GM18519 (cell line): ENCODE measurements around the gene SLC38A6.
"Not testable (repeated sequence)": the region's sequence is repeated elsewhere in the genome, so short reads cannot be mapped to it uniquely, and the experiment has no call there.

Experiments used
- ATAC-seq: cut with Tn5 transposase; IDR thresholded peaks from one replicate; pipeline ENCODE4 v1.9.1; 2021; ENCODE audit warnings: mild to moderate bottlenecking, moderate library complexity; ENCODE audit not compliant: unreplicated experiment, low FRiP score

The SLC38A6 gene

GRCh38 chr14:61048640-61049039, 67.6 kb downstream of the SLC38A6 start:
- no peak for ATAC-seq

- no peak for ATAC-seq
Observed at GRCh38 chr14:61050417-61050816, 69.4 kb downstream of the SLC38A6 start.

- ATAC-seq = no peak
Observed at GRCh38 chr14:61051051-61051450, 70.0 kb downstream of the SLC38A6 start.

DNA sequence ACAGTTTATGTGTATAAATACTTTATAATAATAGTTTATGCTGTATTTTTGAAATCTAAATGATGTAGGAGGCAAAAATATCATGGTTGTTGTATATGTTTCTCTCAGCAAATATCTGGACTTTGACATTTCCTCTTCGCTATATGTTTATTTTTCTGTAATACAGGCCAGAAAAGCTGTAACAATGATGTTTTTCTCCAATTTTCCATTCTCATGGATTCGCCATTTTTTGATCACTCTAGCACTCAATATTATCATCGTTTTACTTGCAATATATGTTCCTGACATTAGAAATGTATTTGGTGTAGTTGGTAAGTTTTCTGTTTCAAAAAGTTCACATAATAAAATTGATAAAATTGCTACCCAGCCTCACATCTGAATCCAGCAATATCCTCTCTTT, 70.6 kb downstream of the SLC38A6 start:
- no peak for ATAC-seq

- no peak for ATAC-seq
Observed at GRCh38 chr14:61063461-61063860, 82.4 kb downstream of the SLC38A6 start.

GRCh38 chr14:61064210-61064609, 83.2 kb downstream of the SLC38A6 start:
- ATAC-seq = no peak

- ATAC-seq = no peak
Observed at GRCh38 chr14:61064856-61065255, 83.8 kb downstream of the SLC38A6 start.

DNA sequence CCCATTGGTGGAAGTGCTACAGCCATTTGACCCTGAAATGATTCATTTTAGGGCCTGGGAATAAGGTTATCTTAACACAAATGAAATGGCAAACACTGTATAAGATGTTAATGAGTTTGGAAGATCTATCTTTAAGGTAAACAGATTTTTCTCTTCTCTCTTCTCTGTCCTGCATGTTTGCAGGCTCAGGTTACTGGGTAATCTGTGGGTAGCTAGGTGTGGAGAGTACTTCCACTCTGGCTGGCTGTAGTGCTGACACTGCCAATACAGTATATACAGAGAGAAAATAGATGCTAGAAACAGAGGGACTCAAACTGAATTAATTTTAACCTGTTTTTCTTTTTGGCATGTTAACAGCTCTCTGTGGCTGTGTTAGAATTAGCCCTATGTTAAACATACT, 84.6 kb downstream of the SLC38A6 start:
- ATAC-seq = no peak

DNA sequence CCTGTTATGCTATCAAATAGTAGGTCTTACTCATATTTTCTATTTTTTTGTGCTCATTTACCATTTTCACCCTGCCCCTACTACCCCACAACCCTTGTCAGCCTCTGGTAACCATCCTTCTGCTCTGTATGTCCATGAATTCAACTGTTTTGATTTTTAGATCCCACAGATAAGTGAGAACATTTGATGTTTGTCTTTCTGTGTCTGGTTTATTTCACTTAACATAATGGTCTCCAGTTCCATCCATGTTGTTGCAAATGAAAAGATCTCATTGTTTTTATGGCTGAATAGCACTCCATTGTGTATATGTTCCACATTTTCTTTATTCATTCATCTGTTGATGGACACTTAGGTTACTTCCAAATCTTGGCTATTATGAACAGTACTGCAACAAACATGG, 91.4 kb downstream of the SLC38A6 start:
- not testable (repeated sequence) for ATAC-seq

DNA sequence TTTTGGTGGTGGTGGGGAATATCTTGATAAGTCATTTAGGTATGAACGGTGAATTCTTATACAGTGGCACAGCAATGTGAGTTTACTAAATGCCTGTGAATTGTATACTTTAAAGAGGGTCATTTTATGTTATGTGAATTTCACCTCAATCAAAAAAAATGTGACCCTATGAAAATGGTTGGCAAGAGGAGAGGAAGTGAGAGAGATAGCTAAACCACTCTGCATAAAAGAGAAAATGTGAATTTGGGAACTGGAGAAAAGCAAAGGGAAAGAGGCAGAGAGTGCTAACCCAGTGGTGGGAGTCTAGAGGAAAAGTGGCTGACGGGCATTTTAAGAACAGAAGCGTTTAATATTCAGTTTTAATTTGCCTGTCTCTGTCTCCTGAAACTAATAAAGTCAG, 93.8 kb downstream of the SLC38A6 start:
- no peak for ATAC-seq

DNA sequence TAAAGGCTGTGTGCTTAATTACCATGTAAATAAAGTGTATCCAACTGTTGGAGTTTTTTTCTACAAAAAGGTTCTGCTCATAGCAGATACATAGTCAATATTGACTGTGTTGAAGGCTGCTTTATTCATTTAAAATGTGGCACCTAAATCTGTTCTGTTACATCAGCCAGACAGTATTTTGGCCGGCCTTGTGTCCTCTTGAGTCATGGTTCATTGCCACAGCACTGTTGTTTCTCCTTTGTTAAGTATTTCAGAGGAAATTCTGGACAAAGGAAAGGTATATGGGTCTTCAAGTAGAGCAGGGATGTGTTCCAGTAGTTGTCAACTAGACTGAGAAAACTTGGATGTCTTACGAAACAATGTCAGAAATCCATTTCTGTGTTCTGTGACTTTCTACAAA, 95.5 kb downstream of the SLC38A6 start:
- no peak for ATAC-seq

GRCh38 chr14:61077437-61077836, 96.4 kb downstream of the SLC38A6 start:
- ATAC-seq = no peak

DNA sequence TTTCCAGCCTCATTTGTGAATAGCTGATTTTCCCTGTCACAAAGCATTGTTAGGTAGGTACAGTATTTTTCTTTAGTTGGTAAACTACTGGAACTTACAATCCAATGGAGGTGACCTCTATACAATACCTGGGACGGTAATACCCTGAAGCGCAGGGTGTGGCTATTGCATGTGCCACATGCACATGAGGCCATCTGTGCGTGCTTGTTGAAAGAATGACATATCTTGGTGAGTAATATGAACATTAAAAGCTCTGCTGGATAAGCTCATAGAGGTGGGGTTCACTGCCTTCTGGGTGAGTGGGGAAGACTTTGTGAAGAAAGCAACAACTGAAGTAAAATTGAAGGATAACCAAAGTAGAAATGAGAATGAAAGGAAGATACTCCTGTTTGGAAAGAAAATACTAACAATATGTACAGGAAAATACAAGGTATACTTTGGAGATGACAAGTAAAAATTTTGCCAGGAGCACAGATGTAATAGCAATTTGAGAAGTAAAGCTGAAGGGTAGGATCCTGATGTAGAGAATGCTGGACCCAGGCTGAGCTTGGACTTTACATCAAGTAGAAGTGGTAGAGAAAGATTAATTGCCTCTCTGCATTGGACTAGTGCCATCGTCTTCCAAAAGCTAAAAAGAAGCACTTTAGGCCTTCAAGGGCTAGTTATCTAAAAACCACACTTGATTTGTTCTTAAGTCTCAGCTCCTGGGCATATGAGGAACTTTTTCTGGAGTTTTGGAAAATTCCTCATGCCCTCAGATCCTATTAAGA, 97.1 kb downstream of the SLC38A6 start:
- ATAC-seq = no peak

- peak; percentile 87 for ATAC-seq
Observed at GRCh38 chr14:61080591-61081010, 99.6 kb downstream of the SLC38A6 start.

GRCh38 chr14:61088081-61088480, 107.0 kb downstream of the SLC38A6 start:
- ATAC-seq = no peak

GRCh38 chr14:61089126-61089750, 108.2 kb downstream of the SLC38A6 start:
- ATAC-seq = no peak

DNA sequence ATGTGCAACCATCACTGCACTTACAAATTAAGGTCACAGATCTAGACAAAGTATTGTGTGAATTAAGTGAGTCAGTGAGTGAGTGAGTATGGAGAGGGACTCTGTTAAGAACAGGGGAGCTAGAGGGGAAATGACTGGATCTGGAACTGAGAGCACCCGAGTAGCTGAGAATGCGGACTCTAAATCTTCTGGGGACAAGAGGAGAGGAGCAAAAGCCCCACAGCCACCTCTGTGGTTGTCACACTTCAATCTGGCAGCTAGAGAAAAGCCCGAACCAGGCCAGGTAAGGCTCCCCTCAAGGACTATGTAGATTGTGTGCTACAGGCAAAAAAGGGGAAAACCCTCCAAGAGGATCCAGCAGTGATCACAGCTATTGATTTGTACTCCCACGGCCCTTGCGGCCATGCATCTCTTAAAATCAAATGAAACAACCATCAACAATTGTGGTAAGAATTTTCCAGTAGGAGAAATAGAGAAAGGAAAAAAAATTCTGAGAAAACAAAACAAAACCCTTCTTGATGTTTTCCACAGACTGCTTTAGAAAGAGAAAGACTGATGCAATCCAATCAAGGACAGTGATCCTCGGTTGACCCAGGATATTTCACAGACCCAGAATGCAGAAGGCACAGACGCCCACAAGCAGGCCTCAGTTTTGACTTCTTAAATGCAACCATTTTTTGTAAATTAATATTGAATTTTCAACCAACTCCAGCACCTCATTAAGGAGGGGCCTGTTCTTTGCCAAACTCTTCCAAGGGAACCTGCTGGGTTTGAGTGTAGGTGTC, 109.6 kb downstream of the SLC38A6 start:
- ATAC-seq = no peak

GRCh38 chr14:61091657-61092273, 110.7 kb downstream of the SLC38A6 start:
- ATAC-seq = no peak

- ATAC-seq = not testable (repeated sequence)
Observed at GRCh38 chr14:61098096-61098495, 117.1 kb downstream of the SLC38A6 start.

DNA sequence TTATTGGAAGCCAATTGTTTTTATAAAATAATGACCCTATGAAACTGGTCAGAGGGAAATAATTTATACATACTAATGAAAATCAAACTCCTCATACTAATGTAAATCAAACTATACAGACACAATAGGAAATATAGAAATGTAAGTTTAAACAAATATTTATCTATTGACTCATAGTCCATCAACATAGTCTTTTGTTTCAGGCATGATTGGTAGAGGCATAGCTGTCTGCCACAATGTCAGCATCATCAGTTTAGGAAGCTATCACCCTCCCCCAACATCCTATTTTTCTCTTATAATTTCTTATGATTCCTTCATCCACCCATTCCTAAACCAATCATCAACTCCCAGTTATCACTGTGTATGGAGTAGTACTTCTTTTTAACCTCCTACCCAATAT, 117.7 kb downstream of the SLC38A6 start:
- no peak for ATAC-seq
